Naive thymus-derived CD8-positive, alpha-beta T cell (primary cell): Measurements from ENCODE around the gene SBK2. TPM values are rescaled to one million over a fixed set of nuclear protein-coding genes. Genes with fewer than 3 reads are reported as not detected.

Experiments
- ATAC-seq, 2 donors: fragments of 150-1000 bp; cut with Tn5 transposase in 1 of 2; sonication (Bioruptor Pico), chemical (Tn5 transposase) in 1 of 2; 1 replicate in 1 of 2; 2 replicates in 1 of 2; pipeline ENCODE4 v1.10.0; 2021; ENCODE audit warnings: mild to moderate bottlenecking in 2 of 2, moderate library complexity in 2 of 2
- POLR2A ChIA-PET: fragments of 350-600 bp; sonication (Branson Sonifier 250); formaldehyde crosslinking; loops from one replicate; lab custom pipeline; 2021; ENCODE audit warnings: antibody characterized with exemption; lab: Charles Lee
- DNase-seq, 10 donors: peaks; one replicate each; pipeline versions ENCODE4 v3.0.0 to v3.0.0-alpha.2; 2020 to 2022
- H3K27ac Mint-ChIP-seq, 10 donors: one replicate each; pipeline ENCODE4 v1.8.0; 2020 to 2022; ENCODE audit warnings: mild to moderate bottlenecking in 10 of 10, mixed read lengths in 10 of 10, moderate library complexity in 4 of 10, inconsistent platforms in 1 of 10
- H3K27me3 Mint-ChIP-seq, 5 donors: one replicate each; pipeline ENCODE4 v1.8.0; 2021 to 2022; ENCODE audit warnings: mixed read lengths in 5 of 5
- H3K36me3 Mint-ChIP-seq, 3 donors: one replicate each; pipeline ENCODE4 v1.8.0; 2020 to 2022; ENCODE audit warnings: mixed read lengths in 3 of 3, mild to moderate bottlenecking in 2 of 3, inconsistent platforms in 1 of 3
- H3K4me1 Mint-ChIP-seq, 4 donors: one replicate each; pipeline ENCODE4 v1.8.0; 2021 to 2022; ENCODE audit warnings: mixed read lengths in 4 of 4
- H3K4me3 Mint-ChIP-seq, 10 donors: one replicate each; pipeline ENCODE4 v1.8.0; 2020 to 2022; ENCODE audit warnings: mild to moderate bottlenecking in 10 of 10, mixed read lengths in 10 of 10, moderate library complexity in 6 of 10, inconsistent platforms in 1 of 10
- H3K9me3 Mint-ChIP-seq, 9 donors: one replicate each; pipeline ENCODE4 v1.8.0; 2020 to 2022; ENCODE audit warnings: mixed read lengths in 9 of 9, mild to moderate bottlenecking in 3 of 9, inconsistent platforms in 1 of 9, moderate library complexity in 1 of 9
- polyA plus RNA-seq, 3 donors: library from polyadenylated mRNA; unstranded; fragments of 300-500 nt; fragmentation: Illumina TruSeq; gene quantifications; one replicate each; pipeline ENCODE4 v1.2.3, GENCODE V29; 2021
- total RNA-seq, 8 experiments: library from RNA in 2 of 8; stranded (reverse) in 2 of 8; gene quantifications; one replicate each; pipeline ENCODE4 v1.2.3 and lab custom pipeline; 2021 to 2026

SBK2 gene
- total and polyA plus RNA-seq, 5 experiments from 2014 or later, result not detected

- no peak for ATAC-seq
- peaks cover 22 to 40% (median 30%) of the 10 kb centered on the region in 4 donors for H3K4me1 Mint-ChIP-seq
- peak overlapping the region in 6 of 10 donors; percentile 14 to 87 (median 40) for H3K27ac Mint-ChIP-seq
- H3K4me3 Mint-ChIP-seq, result peak overlapping the region in 9 of 10 donors; percentile 19 to 86 (median 46)
- POLR2A ChIA-PET, result no interaction called here
- no peak for DNase-seq
- no peaks in the 10 kb centered on the region for H3K9me3 Mint-ChIP-seq
- H3K36me3 Mint-ChIP-seq, result peaks cover 0 to 5% (median 0%) of the 10 kb centered on the region in 3 donors
- no peaks in the 10 kb centered on the region for H3K27me3 Mint-ChIP-seq
These were observed 57.9 kb downstream of the SBK2 start for GRCh38 chr19:55479045-55479444.

Other genes starting within 250 kb of the SBK2 start
- not detected for gene TMEM150B, start 211.8 kb downstream of the SBK2 start, total RNA-seq
- gene TMEM150B, start 211.8 kb downstream of the SBK2 start, polyA plus RNA-seq, result not detected
- gene KMT5C, start 197.3 kb downstream of the SBK2 start, total RNA-seq, result 10 to 100 TPM; 19.2 to 21.8 TPM
- gene KMT5C, start 197.3 kb downstream of the SBK2 start, polyA plus RNA-seq, result 1 to 10 TPM; 1.7 to 2.5 (median 2.1) TPM
- gene COX6B2, start 182.4 kb downstream of the SBK2 start, total RNA-seq, result not detected
- not detected for gene COX6B2, start 182.4 kb downstream of the SBK2 start, polyA plus RNA-seq
- gene GARIN5B, start 173.9 kb downstream of the SBK2 start, total RNA-seq, result not detected
- gene GARIN5B, start 173.9 kb downstream of the SBK2 start, polyA plus RNA-seq, result not detected
- gene IL11, start 166.7 kb downstream of the SBK2 start, total RNA-seq, result under 1 TPM in 1 of 2 experiments, not detected in 1; 0.21 TPM
- gene IL11, start 166.7 kb downstream of the SBK2 start, polyA plus RNA-seq, result not detected
- not detected for gene TMEM190, start 160.3 kb downstream of the SBK2 start, total RNA-seq
- gene TMEM190, start 160.3 kb downstream of the SBK2 start, polyA plus RNA-seq, result not detected
- 10 to 100 TPM in 1 of 2 experiments, 1 to 10 TPM in 1; 10.0 to 10.2 TPM for gene TMEM238, start 152.8 kb downstream of the SBK2 start, total RNA-seq
- gene TMEM238, start 152.8 kb downstream of the SBK2 start, polyA plus RNA-seq, result 1 to 10 TPM; 1.1 to 1.5 (median 1.3) TPM
- 1,000 to 10,000 TPM; 2,967 to 2,995 TPM for gene RPL28, start 151.2 kb downstream of the SBK2 start, total RNA-seq
- 1,000 to 10,000 TPM in 1 of 3 donors, 100 to 1,000 TPM in 2; 559 to 1,017 (median 787) TPM for gene RPL28, start 151.2 kb downstream of the SBK2 start, polyA plus RNA-seq
- 10 to 100 TPM; 18.1 to 20.2 TPM for gene UBE2S, start 129.3 kb downstream of the SBK2 start, total RNA-seq
- gene UBE2S, start 129.3 kb downstream of the SBK2 start, polyA plus RNA-seq, result 10 to 100 TPM; 18.6 to 25.8 (median 24.5) TPM
- gene SHISA7, start 93.8 kb downstream of the SBK2 start, total RNA-seq, result not detected
- gene SHISA7, start 93.8 kb downstream of the SBK2 start, polyA plus RNA-seq, result not detected
- gene ISOC2, start 75.5 kb downstream of the SBK2 start, total RNA-seq, result 10 to 100 TPM; 10.5 to 11.0 TPM
- 10 to 100 TPM; 30.5 to 35.6 (median 34.2) TPM for gene ISOC2, start 75.5 kb downstream of the SBK2 start, polyA plus RNA-seq
- not detected for gene C19orf85, start 72.4 kb downstream of the SBK2 start, total RNA-seq
- not detected for gene C19orf85, start 72.4 kb downstream of the SBK2 start, polyA plus RNA-seq
- gene ZNF628, start 60.5 kb downstream of the SBK2 start, total RNA-seq, result 10 to 100 TPM; 13.2 to 15.6 TPM
- under 1 TPM; 0.26 to 0.42 (median 0.32) TPM for gene ZNF628, start 60.5 kb downstream of the SBK2 start, polyA plus RNA-seq
- gene NAT14, start 51.9 kb downstream of the SBK2 start, total RNA-seq, result 10 to 100 TPM in 1 of 2 experiments, 1 to 10 TPM in 1; 8.0 to 10.4 TPM
- gene NAT14, start 51.9 kb downstream of the SBK2 start, polyA plus RNA-seq, result 1 to 10 TPM; 4.1 to 8.8 (median 7.7) TPM
- 1 to 10 TPM; 1.3 to 1.4 TPM for gene SSC5D, start 48.7 kb downstream of the SBK2 start, total RNA-seq
- under 1 TPM in 2 of 3 donors, not detected in 1; 0.02 to 0.11 TPM for gene SSC5D, start 48.7 kb downstream of the SBK2 start, polyA plus RNA-seq
- not detected for gene SBK3, start 8.4 kb upstream of the SBK2 start, total RNA-seq
- gene SBK3, start 8.4 kb upstream of the SBK2 start, polyA plus RNA-seq, result not detected
- gene ZNF579, start 43.7 kb upstream of the SBK2 start, total RNA-seq, result 10 to 100 TPM in 1 of 2 experiments, 1 to 10 TPM in 1; 9.8 to 10.2 TPM
- under 1 TPM; 0.16 to 0.39 (median 0.20) TPM for gene ZNF579, start 43.7 kb upstream of the SBK2 start, polyA plus RNA-seq
- 10 to 100 TPM; 19.0 to 22.0 TPM for gene FIZ1, start 62.4 kb upstream of the SBK2 start, total RNA-seq
- 1 to 10 TPM; 2.8 to 5.4 (median 3.4) TPM for gene FIZ1, start 62.4 kb upstream of the SBK2 start, polyA plus RNA-seq
- 10 to 100 TPM; 19.1 to 20.7 TPM for gene ZNF524, start 63.2 kb upstream of the SBK2 start, total RNA-seq
- gene ZNF524, start 63.2 kb upstream of the SBK2 start, polyA plus RNA-seq, result 10 to 100 TPM; 21.5 to 31.6 (median 23.6) TPM
- gene ZNF865, start 68.5 kb upstream of the SBK2 start, total RNA-seq, result 10 to 100 TPM; 21.6 to 24.4 TPM
- under 1 TPM in 2 of 3 donors, not detected in 1; 0.22 to 0.33 TPM for gene ZNF865, start 68.5 kb upstream of the SBK2 start, polyA plus RNA-seq
- gene ZNF784, start 87.4 kb upstream of the SBK2 start, total RNA-seq, result 1 to 10 TPM; 8.1 to 9.2 TPM
- gene ZNF784, start 87.4 kb upstream of the SBK2 start, polyA plus RNA-seq, result 1 to 10 TPM in 2 of 3 donors, under 1 TPM in 1; 0.64 to 1.4 (median 1.1) TPM
- gene ZNF580, start 103.9 kb upstream of the SBK2 start, total RNA-seq, result 100 to 1,000 TPM; 110 to 111 TPM
- gene ZNF580, start 103.9 kb upstream of the SBK2 start, polyA plus RNA-seq, result 10 to 100 TPM; 15.3 to 21.7 (median 20.3) TPM
- 10 to 100 TPM; 33.8 to 36.3 TPM for gene ZNF581, start 106.5 kb upstream of the SBK2 start, total RNA-seq
- gene ZNF581, start 106.5 kb upstream of the SBK2 start, polyA plus RNA-seq, result 10 to 100 TPM; 21.2 to 35.9 (median 34.9) TPM
- 1 to 10 TPM; 5.3 to 8.3 TPM for gene CCDC106, start 111.1 kb upstream of the SBK2 start, total RNA-seq
- 1 to 10 TPM; 2.6 to 4.4 (median 4.3) TPM for gene CCDC106, start 111.1 kb upstream of the SBK2 start, polyA plus RNA-seq
- gene U2AF2, start 117.9 kb upstream of the SBK2 start, total RNA-seq, result 100 to 1,000 TPM; 284 to 289 TPM
- 10 to 100 TPM in 1 of 3 donors, 1 to 10 TPM in 2; 6.6 to 10.6 (median 8.1) TPM for gene U2AF2, start 117.9 kb upstream of the SBK2 start, polyA plus RNA-seq
- 10 to 100 TPM; 49.5 to 52.2 TPM for gene EPN1, start 138.1 kb upstream of the SBK2 start, total RNA-seq
- 10 to 100 TPM in 1 of 3 donors, 1 to 10 TPM in 2; 5.5 to 15.8 (median 7.5) TPM for gene EPN1, start 138.1 kb upstream of the SBK2 start, polyA plus RNA-seq
- gene NLRP9, start 201.3 kb upstream of the SBK2 start, total RNA-seq, result not detected
- not detected for gene NLRP9, start 201.3 kb upstream of the SBK2 start, polyA plus RNA-seq
- gene RFPL4A, start 222.0 kb upstream of the SBK2 start, total RNA-seq, result not detected
- not detected for gene RFPL4A, start 222.0 kb upstream of the SBK2 start, polyA plus RNA-seq
- not detected for gene RFPL4AL1, start 232.0 kb upstream of the SBK2 start, total RNA-seq
- gene RFPL4AL1, start 232.0 kb upstream of the SBK2 start, polyA plus RNA-seq, result not detected